SHP77 treated with DMSO at 0.1 percent for 48 hours (cell line): Measurements from ENCODE around the gene MICAL3.
"Not testable (repeated sequence)": the region's sequence is repeated elsewhere in the genome, so short reads cannot be mapped to it uniquely, and the experiment has no call there.

ENCODE experiments used
- DNase-seq: peaks from one replicate; lab custom pipeline; 2025; lab: John Stamatoyannopoulos, UW

MICAL3 gene

DNA sequence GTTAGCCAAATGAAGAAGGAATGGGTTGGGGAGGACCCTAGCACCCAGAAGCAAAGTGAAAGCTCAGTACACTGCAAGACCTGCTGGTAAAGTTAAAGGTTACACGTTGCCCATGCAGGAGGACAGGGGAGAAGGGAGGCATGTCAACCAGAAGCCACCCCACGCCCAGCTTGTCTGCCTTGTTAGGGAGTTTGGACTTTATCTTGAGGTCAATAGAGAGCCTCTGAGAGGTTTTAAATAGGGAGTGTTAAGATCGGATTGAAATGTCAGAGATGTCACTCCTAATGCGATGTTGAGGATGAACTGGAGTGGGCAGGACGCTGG, 34.7 kb upstream of the MICAL3 start:
- no peak for DNase-seq

DNA sequence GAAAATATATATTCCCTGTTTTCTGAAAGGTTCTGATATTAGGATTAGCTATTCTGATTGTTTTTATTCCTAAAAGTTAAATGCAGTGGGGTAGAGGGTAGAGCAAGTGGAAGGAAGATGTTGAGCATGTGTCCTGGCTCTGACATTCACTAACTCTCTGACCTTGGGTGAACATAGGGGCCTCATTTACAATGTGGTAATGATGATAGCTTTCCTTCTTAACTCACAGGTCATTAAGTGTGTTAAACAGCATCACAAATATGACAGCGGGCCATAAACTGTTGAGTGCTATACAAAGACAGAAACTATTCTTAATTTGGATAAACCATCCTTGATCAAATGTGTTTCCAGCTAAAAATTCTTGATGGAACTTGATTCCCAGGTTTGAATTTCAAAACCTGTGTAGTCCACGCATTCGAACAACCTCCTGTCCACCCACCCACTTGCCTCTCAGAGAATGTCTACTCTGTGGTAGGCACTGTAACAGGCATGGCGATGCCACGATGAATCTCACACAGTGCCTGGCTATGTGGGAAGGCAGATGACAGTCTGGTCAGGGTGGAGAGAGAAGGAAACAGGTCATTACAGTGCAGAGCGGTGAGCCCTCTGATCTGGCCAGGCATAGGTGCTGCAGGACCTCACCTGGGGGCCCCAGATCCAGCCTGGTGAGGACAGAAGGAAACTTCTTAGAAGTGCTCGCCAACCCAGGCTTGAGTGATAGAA, 34.2 kb upstream of the MICAL3 start:
- DNase-seq = no peak

DNA sequence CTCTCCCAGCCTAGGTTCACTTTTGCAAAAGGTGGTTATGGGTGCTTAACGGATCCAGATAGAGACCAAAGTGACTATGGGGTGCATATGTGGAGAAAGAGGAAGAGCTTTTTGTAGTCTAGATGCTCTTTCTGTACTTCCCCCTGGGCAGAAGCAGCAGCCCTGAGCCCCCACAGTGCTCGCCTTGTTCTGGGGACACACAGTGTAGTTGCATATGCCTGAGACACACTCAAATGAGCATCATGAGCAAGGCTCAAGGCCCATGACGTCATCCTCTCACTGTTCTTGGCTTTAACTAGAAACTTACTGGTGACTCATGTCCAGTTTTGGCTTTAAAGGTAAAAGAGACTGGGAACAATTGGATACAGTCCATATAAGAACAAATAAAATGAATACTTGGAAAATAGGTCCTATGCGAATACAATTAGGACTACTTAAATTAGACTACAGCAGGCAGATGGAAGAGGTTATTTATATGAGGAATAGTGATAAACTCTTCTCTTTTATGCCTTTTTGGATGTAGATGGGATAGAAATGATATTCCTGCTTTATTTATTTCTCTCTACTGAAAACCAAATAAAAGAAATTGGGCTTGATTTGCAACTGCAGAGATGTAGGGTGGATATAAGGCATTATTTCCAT, 33.3 kb upstream of the MICAL3 start:
- no peak for DNase-seq

DNA sequence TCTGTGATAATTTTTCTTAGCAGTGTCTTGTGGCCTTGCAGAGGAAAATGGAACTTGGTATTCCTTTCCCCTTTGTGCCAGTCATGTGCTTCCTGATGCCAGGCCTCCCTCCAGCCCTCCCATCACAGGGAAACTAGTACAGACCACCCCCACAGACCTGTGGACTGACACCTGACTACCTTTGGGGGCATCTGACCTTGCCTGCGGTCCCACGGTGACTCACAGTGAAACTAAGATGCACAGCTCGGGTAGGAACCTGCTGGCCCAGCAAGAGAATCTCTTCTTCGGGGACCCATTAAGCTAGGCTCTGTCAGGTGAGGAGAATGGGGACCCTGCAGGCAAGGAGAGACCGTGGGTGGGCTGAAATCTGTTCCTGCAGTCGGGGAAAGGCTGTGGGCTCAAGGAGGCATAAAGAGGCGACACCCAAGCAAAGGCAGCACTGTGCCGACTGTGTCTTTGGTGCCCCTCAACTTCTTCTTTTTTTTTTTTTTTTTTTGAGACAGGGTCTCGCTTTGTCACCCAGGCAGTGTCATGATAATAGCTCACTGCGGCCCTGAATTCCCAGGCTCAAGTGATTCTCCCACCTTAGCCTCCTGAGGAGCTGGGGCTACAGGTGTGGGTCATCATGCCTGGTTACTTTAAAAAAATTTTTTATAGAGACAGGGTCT, 32.6 kb upstream of the MICAL3 start:
- DNase-seq = no peak

DNA sequence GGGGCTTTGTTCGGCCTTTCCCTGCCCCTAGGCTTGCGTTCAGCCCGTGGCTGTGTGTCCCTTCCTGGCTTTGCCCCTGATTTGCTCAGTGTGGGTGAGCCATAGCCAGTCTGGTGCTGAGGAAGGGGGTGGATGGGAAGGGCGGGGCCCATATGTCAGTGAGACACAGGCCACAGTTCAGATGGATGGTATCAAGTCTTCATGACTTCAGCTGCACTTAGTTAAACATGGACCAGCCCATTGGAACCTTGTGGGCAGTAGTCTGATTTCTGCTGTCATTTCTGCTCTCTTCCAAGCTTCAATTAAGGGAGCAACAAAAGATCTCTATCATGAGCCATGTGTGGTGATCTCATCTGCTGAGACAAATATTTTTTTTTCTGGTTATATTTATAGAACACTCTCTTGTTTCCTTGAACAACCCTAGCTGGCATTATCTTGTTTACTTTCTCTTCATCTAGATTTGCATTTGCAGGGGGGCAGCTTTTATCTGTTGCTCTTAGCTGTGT, 31.9 kb upstream of the MICAL3 start:
- no peak for DNase-seq

DNA sequence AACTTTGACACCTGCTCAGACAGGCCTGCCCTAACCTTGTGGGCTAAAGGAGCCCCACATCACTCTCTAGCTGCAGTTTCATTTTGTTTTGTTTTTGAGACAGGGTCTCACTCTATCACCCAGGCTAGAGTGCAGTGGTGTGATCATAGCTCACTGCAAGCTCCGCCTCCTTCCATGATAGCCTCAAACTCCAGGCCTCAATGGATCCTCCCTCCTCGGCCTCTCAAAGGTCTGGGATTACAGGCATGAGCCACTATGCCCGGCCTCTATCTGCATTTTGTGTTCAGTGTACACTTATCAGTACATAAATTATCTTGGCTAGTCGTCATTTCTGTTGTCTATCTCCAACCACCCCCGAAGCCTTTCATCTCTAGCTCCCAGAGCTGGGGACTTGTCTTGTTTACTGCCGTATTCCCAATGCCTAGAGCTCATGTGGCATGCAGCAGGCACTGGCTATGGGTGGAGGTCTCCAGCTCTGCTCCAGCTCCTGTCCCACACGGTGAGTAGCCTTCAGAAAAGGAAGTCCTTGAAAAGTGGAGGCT, 31.3 kb upstream of the MICAL3 start:
- no peak for DNase-seq

DNA sequence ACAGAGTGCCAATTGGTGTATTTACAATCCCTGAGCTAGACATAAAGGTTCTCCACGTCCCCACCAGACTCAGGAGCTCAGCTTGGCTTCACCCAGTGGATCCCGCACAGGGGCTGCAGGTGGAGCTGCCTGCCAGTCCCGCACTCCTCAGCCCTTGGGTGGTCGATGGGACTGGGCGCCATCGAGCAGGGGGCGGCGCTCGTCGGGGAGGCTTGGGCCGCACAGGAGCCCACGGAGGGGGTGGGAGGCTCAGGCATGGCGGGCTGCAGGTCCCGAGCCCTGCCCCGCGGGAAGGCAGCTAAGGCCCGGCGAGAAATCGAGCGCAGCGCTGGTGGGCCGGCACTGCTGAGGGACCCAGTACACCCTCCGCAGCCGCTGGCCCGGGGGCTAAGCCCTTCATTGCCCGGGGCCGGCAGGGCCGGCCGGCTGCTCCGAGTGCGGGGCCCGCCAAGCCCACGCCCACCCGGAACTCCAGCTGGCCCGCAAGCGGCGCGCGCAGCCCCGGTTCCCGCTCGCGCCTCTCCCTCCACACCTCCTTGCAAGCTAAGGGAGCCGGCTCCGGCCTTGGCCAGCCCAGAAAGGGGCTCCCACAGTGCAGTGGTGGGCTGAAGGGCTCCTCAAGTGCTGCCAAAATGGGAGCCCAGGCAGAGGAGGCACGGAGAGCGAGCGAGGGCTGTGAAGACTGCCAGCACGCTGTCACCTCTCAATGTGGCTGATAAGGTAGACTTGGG, 29.0 kb upstream of the MICAL3 start:
- not testable (repeated sequence) for DNase-seq

DNA sequence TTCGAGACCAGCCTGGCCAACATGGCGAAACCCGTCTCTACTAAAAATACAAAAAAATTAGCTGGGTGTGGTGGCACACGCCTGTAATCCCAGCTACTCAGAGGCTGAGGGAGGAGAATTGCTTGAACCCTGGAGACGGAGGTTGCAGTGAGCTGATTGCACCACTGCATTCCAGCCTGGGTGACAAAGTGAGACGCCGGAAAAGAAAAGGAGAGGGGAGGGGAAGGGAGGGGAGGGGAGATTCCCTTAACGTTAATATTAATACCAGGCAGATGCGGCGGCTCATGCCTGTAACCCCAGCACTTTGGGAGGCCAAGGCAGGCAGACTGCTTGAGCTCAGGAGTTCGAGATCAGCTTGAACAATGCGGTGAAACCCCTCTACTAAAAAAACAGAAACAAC, 26.8 kb upstream of the MICAL3 start:
- DNase-seq = not testable (repeated sequence)

DNA sequence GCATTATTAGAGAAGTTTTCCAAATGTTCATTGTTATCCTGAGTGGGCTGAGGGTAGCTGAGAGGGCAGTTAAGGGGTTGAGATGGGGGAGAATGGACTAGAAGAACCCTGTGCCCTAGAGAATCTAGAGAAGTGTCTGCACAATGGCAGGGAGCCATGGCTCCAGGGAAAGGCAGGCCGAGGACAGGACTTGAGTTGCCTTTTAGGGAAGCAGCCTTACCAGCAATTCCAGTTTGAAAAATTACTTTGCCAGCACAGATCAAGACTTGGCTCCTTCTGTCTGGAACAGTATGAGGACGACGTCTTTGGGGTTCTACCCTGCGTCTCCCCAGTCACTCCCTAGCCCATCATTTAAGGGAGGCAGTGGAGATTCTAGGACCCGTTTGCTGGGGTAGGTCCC, 25.7 kb upstream of the MICAL3 start:
- DNase-seq = no peak

DNA sequence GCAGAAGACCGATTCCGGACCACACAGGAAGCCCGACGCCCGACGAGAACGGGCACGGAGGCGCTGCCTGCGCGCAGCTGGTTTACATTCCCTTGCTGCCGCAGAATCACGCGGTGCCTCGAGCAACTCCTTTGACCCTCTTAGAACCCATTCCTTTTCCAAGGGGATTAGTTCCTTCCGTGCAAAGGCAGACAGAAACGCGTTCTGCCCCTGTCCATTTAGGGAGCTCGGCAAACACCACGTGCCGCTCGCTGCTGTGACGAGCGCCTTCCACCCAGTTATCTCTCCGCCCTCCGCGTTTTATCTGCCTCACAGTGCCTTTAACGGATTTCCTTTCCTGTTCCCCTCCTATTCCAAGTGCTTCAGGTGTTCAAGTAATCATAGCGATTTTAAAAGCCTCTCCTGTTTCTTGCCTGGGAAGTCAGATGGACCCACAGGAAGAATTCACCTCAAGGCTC, 24.1 kb upstream of the MICAL3 start:
- no peak for DNase-seq

DNA sequence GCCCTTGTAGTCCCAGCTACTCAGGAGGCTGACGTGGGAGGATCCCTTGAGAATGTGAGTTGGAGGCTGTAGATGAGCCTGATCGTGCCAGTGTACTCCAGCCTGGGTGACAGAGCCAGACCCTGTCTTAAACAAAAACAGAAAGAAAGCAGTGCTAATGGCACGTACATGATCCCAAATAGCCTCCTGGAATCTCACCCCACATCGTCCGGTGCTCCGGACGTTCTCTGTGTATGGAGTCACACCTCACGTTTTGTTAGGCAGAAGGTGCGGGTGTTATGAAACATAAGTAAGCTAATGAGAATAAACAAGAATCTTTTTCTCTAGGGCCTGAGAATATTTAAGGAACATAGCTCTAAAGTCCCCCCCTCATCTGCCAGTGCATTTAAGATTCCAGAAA, 23.7 kb upstream of the MICAL3 start:
- DNase-seq = no peak

DNA sequence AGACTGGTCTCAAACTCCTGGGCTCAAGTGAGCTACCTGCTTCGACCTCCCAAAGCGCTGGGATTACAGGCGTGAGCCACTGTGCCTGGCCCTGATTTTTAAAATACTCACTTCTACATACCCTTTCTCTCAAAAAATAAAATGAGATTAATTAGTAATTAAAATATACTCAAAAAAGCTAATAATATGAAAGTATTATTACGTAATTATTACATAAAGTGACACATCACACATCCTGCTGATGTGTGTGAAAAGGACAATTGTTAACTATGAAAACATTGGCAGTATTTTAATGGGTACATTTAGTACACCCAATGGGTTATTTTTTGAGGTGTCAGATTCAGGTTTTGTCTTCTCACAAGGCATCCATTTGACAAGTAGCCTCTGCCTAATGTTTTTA, 21.4 kb upstream of the MICAL3 start:
- DNase-seq = no peak

DNA sequence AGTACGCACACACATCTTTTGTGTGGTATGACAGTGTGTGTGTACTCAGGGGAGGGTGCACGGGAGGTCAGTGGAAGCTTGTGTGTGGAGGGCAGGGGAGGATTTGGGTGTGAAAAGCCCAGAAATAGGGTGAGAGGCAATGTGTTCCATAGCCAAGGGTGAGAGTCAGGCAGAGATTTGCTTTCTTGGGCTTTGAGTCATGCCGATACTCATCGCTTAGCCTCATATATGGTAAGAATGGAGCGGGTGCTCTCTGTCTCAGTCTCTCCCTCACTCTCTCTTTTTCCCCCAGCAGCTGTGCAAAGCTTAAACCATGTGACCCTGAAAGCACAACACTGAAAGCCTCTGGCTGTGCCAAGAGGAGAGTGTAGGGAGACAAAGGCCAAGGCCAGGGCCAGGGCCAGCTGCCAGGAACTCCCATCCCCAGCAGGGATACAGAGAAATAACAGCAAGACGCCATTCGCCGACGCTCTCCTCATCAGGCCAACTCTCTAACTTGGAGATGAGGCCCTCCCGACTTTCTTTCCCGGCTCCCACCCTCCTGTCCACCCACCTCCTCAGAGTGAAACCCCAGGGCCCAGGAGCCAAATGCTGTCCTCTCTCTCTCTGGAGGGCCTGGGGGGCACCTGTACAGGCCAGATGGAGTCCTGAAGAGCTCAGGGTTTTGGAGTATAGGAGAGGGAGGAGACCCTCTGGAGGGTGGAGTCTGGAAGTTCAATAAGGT, 20.3 kb upstream of the MICAL3 start:
- DNase-seq = peak; percentile 79

DNA sequence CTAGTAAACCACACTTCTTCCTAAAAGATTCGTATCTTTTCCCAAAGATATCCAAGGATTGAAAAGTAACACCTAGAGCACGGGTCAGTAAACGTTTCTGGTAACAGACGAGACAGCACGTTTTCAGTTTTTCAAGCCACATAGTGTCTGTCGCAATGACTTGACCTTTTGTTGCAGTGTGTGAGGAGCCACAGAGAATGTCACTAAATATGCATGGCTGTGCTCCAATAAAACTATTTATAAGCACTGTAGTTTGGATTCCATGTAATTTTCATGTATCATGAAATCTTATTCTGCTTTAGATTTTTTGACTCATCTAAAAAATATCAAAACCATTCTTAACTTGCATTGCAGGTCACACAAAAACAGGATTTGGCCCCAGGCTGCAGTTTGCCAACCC, 18.3 kb upstream of the MICAL3 start:
- DNase-seq = no peak

DNA sequence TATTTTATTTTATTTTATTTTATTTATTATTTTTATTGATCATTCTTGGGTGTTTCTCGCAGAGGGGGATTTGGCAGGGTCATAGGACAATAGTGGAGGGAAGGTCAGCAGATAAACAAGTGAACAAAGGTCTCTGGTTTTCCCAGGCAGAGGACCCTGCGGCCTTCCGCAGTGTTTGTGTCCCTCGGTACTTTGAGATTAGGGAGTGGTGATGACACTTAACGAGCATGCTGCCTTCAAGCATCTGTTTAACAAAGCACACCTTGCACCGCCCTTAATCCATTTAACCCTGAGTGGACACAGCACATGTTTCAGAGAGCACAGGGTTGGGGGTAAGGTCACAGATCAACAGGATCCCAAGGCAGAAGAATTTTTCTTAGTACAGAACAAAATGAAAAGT, 16.5 kb upstream of the MICAL3 start:
- not testable (repeated sequence) for DNase-seq

DNA sequence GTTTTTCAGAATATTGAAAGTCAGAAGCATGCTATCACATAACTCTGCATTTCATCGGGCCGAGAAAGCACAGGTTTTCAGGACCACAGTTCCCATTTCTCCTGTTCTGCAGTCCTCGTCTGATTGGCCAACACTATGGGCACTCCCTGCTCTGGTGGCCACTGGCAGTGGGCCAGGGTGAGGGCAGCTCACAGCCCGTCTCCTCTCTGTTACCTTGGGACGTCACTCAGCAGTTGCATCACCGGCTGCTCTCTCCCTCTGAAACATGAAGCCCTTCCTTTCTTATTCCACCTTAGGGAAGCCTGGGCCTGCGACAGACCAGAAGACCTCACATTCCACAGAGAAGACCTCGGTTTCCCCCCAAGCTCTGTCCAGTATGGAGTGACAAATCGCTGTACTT, 11.4 kb upstream of the MICAL3 start:
- peak; percentile 68 for DNase-seq

DNA sequence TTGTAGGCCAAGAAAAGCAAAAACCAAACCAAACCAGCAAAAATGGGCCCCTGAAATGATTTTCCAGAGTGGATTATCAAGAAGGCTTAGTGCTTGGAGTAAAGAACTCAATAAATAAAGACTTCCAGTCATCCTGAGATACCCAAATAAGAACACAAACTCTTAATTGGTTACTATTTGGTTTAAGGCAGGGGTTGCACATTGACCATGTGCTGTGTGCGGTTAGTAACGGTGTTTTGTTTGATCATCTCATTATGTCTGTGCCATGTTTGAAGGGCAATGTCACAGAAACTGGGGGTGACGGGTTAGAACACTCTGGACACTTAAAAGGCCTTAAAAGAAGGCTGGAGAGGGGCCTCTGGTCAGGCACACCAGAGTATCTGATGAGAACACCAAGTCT, 9.7 kb upstream of the MICAL3 start:
- DNase-seq = no peak

DNA sequence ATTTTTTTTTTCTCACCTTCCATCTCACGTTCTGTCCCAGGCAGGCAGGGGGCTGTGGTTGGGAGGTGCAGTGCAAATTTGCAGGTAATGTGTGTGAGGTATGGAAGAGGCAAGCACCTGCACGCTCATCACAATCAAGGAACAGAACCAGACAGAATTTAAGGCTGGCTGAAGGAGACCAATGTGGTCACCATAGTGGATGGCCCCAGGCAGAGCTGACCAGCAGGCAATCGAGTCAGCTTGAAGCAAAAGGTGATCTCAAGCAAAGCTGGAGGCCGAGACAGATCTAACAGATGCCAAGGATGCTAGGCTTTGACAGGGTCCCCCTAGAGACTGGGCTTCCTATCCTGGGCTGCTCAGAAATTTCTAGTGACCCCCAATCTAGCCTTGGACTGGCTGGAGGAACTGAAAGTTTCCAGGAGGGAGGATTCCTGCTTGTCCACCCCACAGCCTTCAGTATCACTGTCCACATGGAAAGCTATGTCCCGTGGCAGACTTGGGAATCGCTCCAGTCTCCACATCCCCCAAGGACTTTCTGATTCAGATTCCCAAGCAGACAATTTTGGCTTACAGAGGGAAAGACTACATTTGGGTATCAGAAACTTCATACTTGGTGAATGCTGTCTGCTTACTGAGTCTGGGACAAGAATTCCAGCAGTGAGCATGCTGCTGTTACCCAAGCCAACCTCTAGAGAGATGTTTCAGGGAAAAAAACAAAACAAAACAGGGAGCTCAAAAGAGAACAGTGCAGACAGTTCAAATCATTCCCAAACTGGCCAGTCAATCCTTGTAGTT, 9.0 kb upstream of the MICAL3 start:
- no peak for DNase-seq

DNA sequence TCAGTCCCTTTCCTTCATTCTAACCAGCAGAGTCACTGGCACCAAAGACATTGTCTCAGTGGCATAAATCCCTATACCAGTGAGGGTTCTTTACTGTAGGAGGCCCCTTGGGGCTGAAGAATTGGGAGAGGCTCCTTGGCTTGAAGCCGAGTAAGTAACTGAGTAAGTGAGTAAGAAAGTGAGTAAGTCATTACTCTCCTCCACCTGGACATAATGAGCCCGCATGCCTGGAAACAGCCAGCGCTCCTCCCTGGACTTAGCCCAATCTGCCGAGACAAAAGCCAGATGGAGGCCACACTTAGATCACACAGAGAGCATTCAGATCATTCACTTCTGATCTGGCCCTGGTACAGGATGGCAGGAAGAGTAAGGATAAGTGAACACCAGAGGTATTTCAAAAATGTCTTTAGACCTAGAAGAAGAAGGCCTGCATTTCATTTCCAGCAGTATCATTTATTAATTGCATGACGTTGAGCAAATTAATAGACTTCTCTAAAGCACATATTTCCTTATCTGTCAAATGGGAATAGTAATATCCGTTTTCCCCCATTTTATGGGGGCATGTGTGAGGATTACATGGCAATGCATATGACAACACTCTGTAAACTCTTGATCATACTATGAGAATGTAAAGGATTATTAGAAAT, 8.2 kb upstream of the MICAL3 start:
- no peak for DNase-seq
